ENCODE measurements around the gene PER1. TPM values are rescaled to one million over a fixed set of nuclear protein-coding genes. Genes with fewer than 3 reads are reported as not detected.
A peak's percentile ranks its signal among the peaks of the same experiment; 100 is the strongest.

Gene PER1
- total RNA-seq, 6 donors from 2014 or later, result 112 to 358 (median 288) TPM

GRCh38 chr17:8116776-8117175 is 35.4 kb downstream of the PER1 start:
- TF ChIP-seq EP300 (IDR thresholded peaks at IDR 0.05) (no peak), POLR2AphosphoS5 (IDR thresholded peaks at IDR 0.05) (no peak), CTCF (IDR thresholded peaks at IDR 0.05) (no peak)
- WGBS, 2 donors, result 46 to 62% methylated on average over 6 to 18 of the region's 18 CpGs
- no peaks in the 10 kb centered on the region for H3K36me3 ChIP-seq
- no peak overlapping the region for H3K4me3 ChIP-seq
- no peak overlapping the region for H3K27ac ChIP-seq
- peaks cover 28 to 40% (median 32%) of the 10 kb centered on the region in 4 donors for H3K4me1 ChIP-seq
- H3K27me3 ChIP-seq, result peaks cover 0 to 20% (median 12%) of the 10 kb centered on the region in 4 donors
- H3K9me3 ChIP-seq, result no peaks in the 10 kb centered on the region
- DNase-seq (no peak), ATAC-seq (ENCODE audit: low FRiP score in 2 of 2) (no peak)

GRCh38 chr17:8110907-8111306 is 41.3 kb downstream of the PER1 start:
- TF ChIP-seq EP300 (IDR thresholded peaks at IDR 0.05), result no peak
- no peak for TF ChIP-seq POLR2AphosphoS5 (IDR thresholded peaks at IDR 0.05)
- TF ChIP-seq CTCF (IDR thresholded peaks at IDR 0.05), result no peak
- TF ChIP-seq POLR2A (IDR thresholded peaks at IDR 0.05), result no peak
- WGBS, 2 donors, result 89 to 91% methylated on average over 6 of the region's 6 CpGs
- Histone ChIP-seq H3K9me3 (no peaks in the 10 kb centered on the region), H3K36me3 (no peaks in the 10 kb centered on the region), H3K27ac (no peak overlapping the region), H3K4me1 (peaks cover 8 to 12% (median 9%) of the 10 kb centered on the region in 4 donors), H3K4me3 (no peak overlapping the region), H3K27me3 (peaks cover 0 to 11% (median 7%) of the 10 kb centered on the region in 4 donors)
- ATAC-seq (ENCODE audit: low FRiP score in 2 of 2) (no peak), DNase-seq (no peak)

GRCh38 chr17:8110456-8110804 is 41.8 kb downstream of the PER1 start:
- WGBS, 2 donors, result 29 to 55% methylated on average over 2 to 8 of the region's 10 CpGs
- H3K4me3 ChIP-seq, result peak overlapping the region in 3 of 4 donors; percentile 36 to 49 (median 46)

GRCh38 chr17:8109661-8110455 is 42.3 kb downstream of the PER1 start:
- ATAC-seq (ENCODE audit: low FRiP score in 2 of 2) (peak; percentile 77 to 89), DNase-seq (peak; percentile 78 to 94)
- no peak overlapping the region for H3K27ac ChIP-seq
- TF ChIP-seq POLR2AphosphoS5 (IDR thresholded peaks at IDR 0.05), result no peak
- no peak for TF ChIP-seq EP300 (IDR thresholded peaks at IDR 0.05)
- peak; percentile 71 to 94 (median 91) for TF ChIP-seq CTCF (IDR thresholded peaks at IDR 0.05)
- TF ChIP-seq POLR2A (IDR thresholded peaks at IDR 0.05), result no peak
- peak overlapping the region in 3 of 4 donors; percentile 36 to 49 (median 46) for H3K4me3 ChIP-seq
- no peaks in the 10 kb centered on the region for H3K9me3 ChIP-seq
- WGBS, 2 donors, result 1 to 15% methylated on average over 23 to 44 of the region's 63 CpGs
- peaks cover 8 to 12% (median 9%) of the 10 kb centered on the region in 4 donors for H3K4me1 ChIP-seq
- peaks cover 0 to 8% (median 7%) of the 10 kb centered on the region in 4 donors for H3K27me3 ChIP-seq
- H3K36me3 ChIP-seq, result no peaks in the 10 kb centered on the region

More at GRCh38 chr17:8110456-8110804, 41.8 kb downstream of the PER1 start:
- Histone ChIP-seq H3K27ac (no peak overlapping the region), H3K36me3 (no peaks in the 10 kb centered on the region), H3K4me1 (peaks cover 8 to 12% (median 9%) of the 10 kb centered on the region in 4 donors), H3K27me3 (peaks cover 0 to 11% (median 7%) of the 10 kb centered on the region in 4 donors), H3K9me3 (no peaks in the 10 kb centered on the region)
- DNase-seq (no peak), ATAC-seq (ENCODE audit: low FRiP score in 2 of 2) (no peak)
- TF ChIP-seq POLR2AphosphoS5 (IDR thresholded peaks at IDR 0.05), result no peak
- TF ChIP-seq POLR2A (IDR thresholded peaks at IDR 0.05), result no peak
- no peak for TF ChIP-seq CTCF (IDR thresholded peaks at IDR 0.05)
- TF ChIP-seq EP300 (IDR thresholded peaks at IDR 0.05), result no peak
